SK-N-SH treated with all-trans-retinoic acid at 6 μM for 48 hours (cell line): ENCODE results near the gene PODXL2.

Experiments used
- ATAC-seq: fragments of 200-7000 bp; cut with Tn5 transposase; 3 replicates; pipeline ENCODE4 v1.9.1; 2020; ENCODE audit warnings: mild to moderate bottlenecking, moderate library complexity
- ARNTL ChIP-seq: fragments of 450-650 bp; formaldehyde crosslinking; IDR thresholded peaks from 2 replicates; pipeline ENCODE4 v1.5.0; 2020; ENCODE audit warnings: low read depth, mild to moderate bottlenecking, moderate library complexity, borderline replicate concordance
- BACH2 ChIP-seq: fragments of 250-450 bp; sonication (Bioruptor Pico); IDR thresholded peaks from 2 replicates; pipeline ENCODE4 v1.9.0; 2021; ENCODE audit warnings: mild to moderate bottlenecking, borderline replicate concordance
- CREB5 ChIP-seq: fragments of 250-450 bp; sonication (Bioruptor Pico); IDR thresholded peaks from 2 replicates; pipeline ENCODE4 v1.5.1; 2020; ENCODE audit warnings: low read depth, mild to moderate bottlenecking, moderate library complexity
- CSDC2 ChIP-seq: fragments of 250-450 bp; sonication (Bioruptor Pico); IDR thresholded peaks from 2 replicates; pipeline ENCODE4 v1.5.0; 2020; ENCODE audit warnings: mild to moderate bottlenecking, moderate library complexity
- CSRNP3 ChIP-seq: fragments of 250-450 bp; sonication (Bioruptor Pico); IDR thresholded peaks from 2 replicates; pipeline ENCODE4 v1.5.1; 2021; ENCODE audit warnings: mild to moderate bottlenecking, moderate library complexity
- ESRRG ChIP-seq: fragments of 250-450 bp; sonication (Bioruptor Pico); IDR thresholded peaks from 2 replicates; pipeline ENCODE4 v1.6.1; 2021; ENCODE audit warnings: mild to moderate bottlenecking
- GLIS3 ChIP-seq: fragments of 250-450 bp; sonication (Bioruptor Pico); IDR thresholded peaks from 2 replicates; pipeline ENCODE4 v1.5.0; 2020; ENCODE audit warnings: mild to moderate bottlenecking, moderate library complexity
- ISL1 ChIP-seq: fragments of 250-450 bp; sonication (Bioruptor Pico); IDR thresholded peaks from 2 replicates; pipeline ENCODE4 v2.1.2; 2022; ENCODE audit warnings: mild to moderate bottlenecking, moderate library complexity
- OSR1 ChIP-seq: fragments of 250-450 bp; sonication (Bioruptor Pico); IDR thresholded peaks from 2 replicates; pipeline ENCODE4 v1.8.0; 2022; ENCODE audit warnings: moderate library complexity, mild to moderate bottlenecking, inconsistent platforms
- PATZ1 ChIP-seq: fragments of 250-450 bp; sonication (Bioruptor Pico); IDR thresholded peaks from 2 replicates; pipeline ENCODE4 v1.8.0; 2020; ENCODE audit warnings: mild to moderate bottlenecking, moderate library complexity, borderline replicate concordance
- PPARA ChIP-seq: fragments of 250-450 bp; sonication (Bioruptor Pico); IDR thresholded peaks from 2 replicates; pipeline ENCODE4 v1.5.0; 2020; ENCODE audit warnings: mild to moderate bottlenecking, borderline replicate concordance
- RARB ChIP-seq: fragments of 250-450 bp; sonication (Bioruptor Pico); IDR thresholded peaks from 2 replicates; pipeline ENCODE4 v1.8.0; 2021; ENCODE audit warnings: mild to moderate bottlenecking, moderate library complexity
- TCF4 ChIP-seq: fragments of 250-450 bp; sonication (Bioruptor Pico); IDR thresholded peaks from 2 replicates; pipeline ENCODE4 v1.8.0; 2021; ENCODE audit warnings: mild to moderate bottlenecking, moderate library complexity, borderline replicate concordance
- TOX ChIP-seq: fragments of 250-450 bp; sonication (Bioruptor Pico); IDR thresholded peaks from 2 replicates; pipeline ENCODE4 v1.8.0; 2021; ENCODE audit warnings: mild to moderate bottlenecking, moderate library complexity, borderline replicate concordance
- TSHZ2 ChIP-seq: fragments of 250-450 bp; sonication (Bioruptor Pico); IDR thresholded peaks from 2 replicates; pipeline ENCODE4 v1.5.0; 2020; ENCODE audit warnings: mild to moderate bottlenecking, moderate library complexity
- ZC3H10 ChIP-seq: fragments of 250-450 bp; sonication (Bioruptor Pico); IDR thresholded peaks from 2 replicates; pipeline ENCODE4 v1.5.1; 2021; ENCODE audit warnings: mild to moderate bottlenecking, moderate library complexity
- ZFP3 ChIP-seq: fragments of 250-450 bp; sonication (Bioruptor Pico); IDR thresholded peaks from 2 replicates; pipeline ENCODE4 v1.5.0; 2020; ENCODE audit warnings: mild to moderate bottlenecking, moderate library complexity
- ZFP30 ChIP-seq: fragments of 450-650 bp; formaldehyde crosslinking; IDR thresholded peaks from 2 replicates; pipeline ENCODE4 v1.5.0; 2022; ENCODE audit warnings: mild to moderate bottlenecking, moderate library complexity
- ZNF70 ChIP-seq: fragments of 450-650 bp; formaldehyde crosslinking; IDR thresholded peaks from 2 replicates; pipeline ENCODE4 v1.5.0; 2020; ENCODE audit warnings: mild to moderate bottlenecking, moderate library complexity
- ZNF8 ChIP-seq: fragments of 450-650 bp; formaldehyde crosslinking; IDR thresholded peaks from 2 replicates; pipeline ENCODE4 v1.5.0; 2020; ENCODE audit warnings: mild to moderate bottlenecking, moderate library complexity

The PODXL2 gene

GRCh38 chr3:127645371-127646015 lies 16.5 kb downstream of the PODXL2 start:
- TF ChIP-seq OSR1 (no peak), TSHZ2 (CRISPR knock-in tag) (no peak), TCF4 (no peak), ZFP30 (CRISPR knock-in tag) (no peak), BACH2 (CRISPR knock-in tag) (no peak), PATZ1 (CRISPR knock-in tag) (no peak), CREB5 (CRISPR knock-in tag) (no peak), TOX (CRISPR knock-in tag) (no peak), ZNF70 (CRISPR knock-in tag) (no peak), ISL1 (CRISPR knock-in tag) (no peak), ESRRG (no peak)
- no peak for ATAC-seq

GRCh38 chr3:127646501-127647046 lies 17.6 kb downstream of the PODXL2 start:
- TF ChIP-seq TCF4 = 0 out of 2 replicates have a peak, but pooled peaks have one; percentile 12
- TF ChIP-seq ZNF70 (CRISPR knock-in tag) = no peak
- ATAC-seq = no peak; the same call in 2 of the 3 replicates

- no peak for ATAC-seq
- no peak for TF ChIP-seq ZNF8
- TF ChIP-seq ARNTL (CRISPR knock-in tag) = no peak
- TF ChIP-seq ZFP3 (CRISPR knock-in tag) = no peak
- TF ChIP-seq PPARA = no peak
- TF ChIP-seq CSDC2 (CRISPR knock-in tag) = no peak
- no peak for TF ChIP-seq CSRNP3 (CRISPR knock-in tag)
- TF ChIP-seq RARB (CRISPR knock-in tag) = no peak
- no peak for TF ChIP-seq TCF4
- TF ChIP-seq ZNF70 (CRISPR knock-in tag) = no peak
- TF ChIP-seq BACH2 (CRISPR knock-in tag) = no peak
- no peak for TF ChIP-seq GLIS3 (CRISPR knock-in tag)
- no peak for TF ChIP-seq CREB5 (CRISPR knock-in tag)
- TF ChIP-seq ZC3H10 (CRISPR knock-in tag) = no peak
- TF ChIP-seq, all 23 proteins: peak for 0
These were observed 18.3 kb downstream of the PODXL2 start for GRCh38 chr3:127647166-127647844.
